Lower leg skin (tissue), 4 donors: ENCODE measurements around the gene BACE2. TPM values are rescaled to one million over a fixed set of nuclear protein-coding genes. Genes with fewer than 3 reads are reported as not detected.

Experiments used
- DNase-seq, 2 donors: peaks; one replicate each; pipeline ENCODE4 v3.0.0-alpha.2; 2019; ENCODE audit warnings: low spot score in 2 of 2
- H3K4me3 ChIP-seq: fragments of 200-600 bp; sonication (generic); 2 replicates; pipeline ENCODE4 v1.5.1; 2017; ENCODE audit warnings: mild to moderate bottlenecking, low read depth; ENCODE audit not compliant: poor library complexity, severe bottlenecking
- POLR2A ChIP-seq, 2 donors: fragments of 450-650 bp; IDR thresholded peaks; one replicate each; pipeline ENCODE4 v1.6.1; 2016 to 2017; ENCODE audit warnings: antibody characterized with exemption in 2 of 2, mild to moderate bottlenecking in 1 of 2, moderate library complexity in 1 of 2
- WGBS, 2 donors: methylation state at CpG; one replicate each; pipeline ENCODE4 v1.1.5; 2018; 5-methylcytosine and 5-hydroxymethylcytosine counted together
- intact Hi-C: fragments of 100-400 bp; cut with DNase I; formaldehyde crosslinking; loops from one replicate; pipeline ENCODE4 v1.15.0; 2023; ENCODE audit warnings: low total_unique reads
- total RNA-seq, 4 donors: library from RNA; depleted of rRNA; stranded (reverse); fragments of >200 nt; gene quantifications; one replicate each; pipeline ENCODE4 v1.1.0, GENCODE V29; 2016
- TF ChIP-seq, protein P1 (sequence below), 3 donors: fragments of 450-650 bp; IDR thresholded peaks; one replicate each; pipeline ENCODE4 v1.5.1; 2016; ENCODE audit warnings: antibody characterized with exemption in 3 of 3, mild to moderate bottlenecking in 3 of 3, moderate library complexity in 2 of 3

Gene BACE2
- total RNA-seq, 4 donors from 2014 or later = 12.2 to 44.7 (median 27.2) TPM

DNA sequence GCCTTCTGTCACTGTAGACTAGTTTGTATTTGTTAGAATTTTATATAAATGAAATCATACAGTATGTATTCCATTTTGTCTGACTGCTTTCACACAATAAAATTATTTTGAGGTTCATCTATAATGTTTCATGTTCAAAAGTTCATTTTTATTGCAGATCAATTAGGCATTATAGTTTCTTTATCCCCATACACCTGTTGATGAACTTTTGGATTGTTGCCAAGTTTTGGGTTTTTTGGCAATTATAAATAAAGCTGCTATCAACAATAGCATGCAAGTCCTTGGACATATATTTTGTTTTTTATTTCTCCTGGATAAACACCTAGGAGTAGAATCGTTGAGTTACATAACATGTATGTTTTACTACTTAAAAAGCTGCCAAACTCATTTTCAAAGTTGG lies 101.6 kb downstream of the BACE2 start:
- TF ChIP-seq, protein P1, sequence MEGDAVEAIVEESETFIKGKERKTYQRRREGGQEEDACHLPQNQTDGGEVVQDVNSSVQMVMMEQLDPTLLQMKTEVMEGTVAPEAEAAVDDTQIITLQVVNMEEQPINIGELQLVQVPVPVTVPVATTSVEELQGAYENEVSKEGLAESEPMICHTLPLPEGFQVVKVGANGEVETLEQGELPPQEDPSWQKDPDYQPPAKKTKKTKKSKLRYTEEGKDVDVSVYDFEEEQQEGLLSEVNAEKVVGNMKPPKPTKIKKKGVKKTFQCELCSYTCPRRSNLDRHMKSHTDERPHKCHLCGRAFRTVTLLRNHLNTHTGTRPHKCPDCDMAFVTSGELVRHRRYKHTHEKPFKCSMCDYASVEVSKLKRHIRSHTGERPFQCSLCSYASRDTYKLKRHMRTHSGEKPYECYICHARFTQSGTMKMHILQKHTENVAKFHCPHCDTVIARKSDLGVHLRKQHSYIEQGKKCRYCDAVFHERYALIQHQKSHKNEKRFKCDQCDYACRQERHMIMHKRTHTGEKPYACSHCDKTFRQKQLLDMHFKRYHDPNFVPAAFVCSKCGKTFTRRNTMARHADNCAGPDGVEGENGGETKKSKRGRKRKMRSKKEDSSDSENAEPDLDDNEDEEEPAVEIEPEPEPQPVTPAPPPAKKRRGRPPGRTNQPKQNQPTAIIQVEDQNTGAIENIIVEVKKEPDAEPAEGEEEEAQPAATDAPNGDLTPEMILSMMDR (IDR thresholded peaks at IDR 0.05) = no peak
- no peak for TF ChIP-seq POLR2A (IDR thresholded peaks at IDR 0.05)
- intact Hi-C loops = no loop called here
- no peak for DNase-seq
- 35 to 37% methylated on average over 1 of the region's 1 CpG for WGBS, 2 donors
- H3K4me3 ChIP-seq = no peak overlapping the region

DNA sequence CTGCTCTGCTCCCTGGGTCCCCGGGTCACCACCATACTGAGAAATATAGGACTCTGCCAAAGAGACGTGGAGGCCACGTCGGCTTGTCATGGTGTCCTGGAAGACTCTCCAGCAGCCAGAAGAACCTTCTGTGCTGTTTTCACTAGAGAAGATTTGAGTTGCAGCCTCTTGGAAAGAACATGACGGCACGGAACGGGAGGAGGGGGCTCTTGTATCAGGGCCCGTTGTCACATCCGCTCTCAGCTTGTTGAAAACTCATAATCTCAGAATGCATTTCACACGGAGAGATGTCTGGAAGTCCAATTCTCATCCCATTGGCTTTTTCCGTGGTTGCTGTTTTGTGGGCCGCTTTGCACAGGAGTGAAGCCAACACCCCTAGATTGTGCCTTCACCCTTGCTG lies 109.2 kb downstream of the BACE2 start:
- H3K4me3 ChIP-seq = no peak overlapping the region
- intact Hi-C loops = loop anchor here (10.0 kb wide), 1 partner anchor 538 kb away; no protein-coding TSS in a partner anchor
- WGBS, 2 donors = 74 to 88% methylated on average over 12 of the region's 12 CpGs
- TF ChIP-seq, protein P1 (IDR thresholded peaks at IDR 0.05) = no peak
- TF ChIP-seq POLR2A (IDR thresholded peaks at IDR 0.05) = no peak
- no peak for DNase-seq

DNA sequence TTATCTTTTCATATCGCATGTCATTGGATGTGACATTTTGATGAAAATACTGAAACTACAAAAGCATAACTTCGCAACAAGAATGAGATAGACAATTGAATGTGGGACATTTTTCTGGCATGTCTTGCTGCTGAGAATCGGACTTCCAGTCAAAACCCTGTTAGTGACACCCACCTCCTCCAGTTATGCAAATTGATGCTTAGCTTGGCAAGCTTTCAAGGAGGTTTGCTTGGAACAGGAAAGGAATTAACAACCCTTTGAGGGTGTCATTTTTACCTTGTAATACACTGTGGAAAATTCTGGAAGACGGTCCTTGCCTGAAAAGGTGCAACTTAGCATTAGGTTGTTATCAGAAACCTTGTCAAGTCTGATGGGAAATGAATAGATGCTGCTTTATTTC lies 109.9 kb downstream of the BACE2 start:
- no peak for TF ChIP-seq POLR2A (IDR thresholded peaks at IDR 0.05)
- TF ChIP-seq, protein P1 (IDR thresholded peaks at IDR 0.05) = no peak
- intact Hi-C loops = loop anchor here (10.0 kb wide), 1 partner anchor 537 kb away; no protein-coding TSS in a partner anchor
- H3K4me3 ChIP-seq = no peak overlapping the region
- WGBS, 2 donors = 68 to 69% methylated on average over 4 of the region's 4 CpGs
- no peak for DNase-seq

DNA sequence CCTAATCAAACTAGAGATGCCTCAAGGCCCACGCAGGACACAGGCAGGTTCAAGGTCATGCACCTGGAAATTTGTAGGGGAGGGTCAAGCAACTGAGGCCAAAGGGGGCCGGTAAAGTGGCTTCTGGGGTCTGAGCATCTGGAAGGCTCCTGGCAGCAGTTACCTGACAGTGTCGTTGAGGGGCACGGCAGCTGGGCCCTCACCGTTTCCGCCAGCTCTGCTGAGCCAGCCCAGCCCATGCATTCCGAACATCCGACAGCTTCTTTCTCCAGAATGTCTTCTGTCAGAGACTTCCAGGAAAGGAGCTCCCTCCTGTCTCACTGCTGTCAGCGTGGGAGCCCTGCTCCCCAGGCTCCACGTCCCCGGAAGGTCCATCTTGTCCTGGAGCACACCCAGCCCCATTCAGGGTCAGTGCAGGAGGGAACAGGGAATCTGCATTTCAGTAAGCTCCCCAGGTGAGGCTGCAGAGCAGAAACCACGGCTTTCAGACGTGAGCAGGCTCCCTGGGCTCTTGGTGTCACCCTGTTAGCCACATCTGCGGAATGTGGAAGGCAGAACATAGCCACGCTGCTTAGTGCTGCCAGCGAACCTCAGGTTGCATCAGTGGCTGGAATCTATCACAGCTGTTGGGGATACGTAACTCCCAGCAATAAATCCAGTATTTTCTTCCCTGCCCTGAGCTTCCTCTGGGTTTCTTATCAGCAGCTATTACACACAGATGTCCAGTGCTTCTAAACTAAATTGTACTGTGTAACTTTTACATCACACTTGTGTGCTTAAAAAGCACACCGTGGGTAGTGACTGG lies 112.4 kb downstream of the BACE2 start:
- DNase-seq = no peak
- 46 to 55% methylated on average over 12 to 18 of the region's 18 CpGs for WGBS, 2 donors
- intact Hi-C loops = loop anchor here (5.0 kb wide), 1 partner anchor 182 kb away; no protein-coding TSS in a partner anchor
- TF ChIP-seq, protein P1 (IDR thresholded peaks at IDR 0.05) = no peak
- TF ChIP-seq POLR2A (IDR thresholded peaks at IDR 0.05) = no peak
- no peak overlapping the region for H3K4me3 ChIP-seq

DNA sequence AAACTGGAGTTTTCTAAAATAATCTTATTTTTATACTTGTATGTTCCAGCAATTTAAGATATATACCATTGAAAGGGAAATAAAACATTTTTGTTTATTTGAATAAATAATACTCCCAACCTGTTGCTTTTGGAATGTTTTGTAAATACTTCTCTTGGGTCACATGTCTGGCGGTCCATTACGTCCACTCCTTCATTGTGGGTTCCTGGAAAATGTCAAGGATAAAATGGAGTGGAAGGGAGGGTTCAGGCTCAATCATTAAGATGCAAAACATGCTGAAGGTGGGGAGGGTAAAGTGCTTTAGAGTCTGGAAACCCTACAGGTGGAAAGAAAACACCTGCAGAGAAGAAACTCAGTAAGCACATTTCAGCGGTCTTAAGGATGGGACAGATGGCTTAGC lies 114.5 kb downstream of the BACE2 start:
- WGBS, 2 donors = 64 to 67% methylated on average over 3 of the region's 3 CpGs
- no peak for DNase-seq
- TF ChIP-seq, protein P1 (IDR thresholded peaks at IDR 0.05) = no peak
- TF ChIP-seq POLR2A (IDR thresholded peaks at IDR 0.05) = no peak
- no peak overlapping the region for H3K4me3 ChIP-seq
- intact Hi-C loops = loop anchor here (5.0 kb wide), 1 partner anchor 180 kb away; no protein-coding TSS in a partner anchor
